ENCODE results near the gene PGLYRP2. TPM values are rescaled to one million over a fixed set of nuclear protein-coding genes. Genes with fewer than 3 reads are reported as not detected.

Gene PGLYRP2
- total RNA-seq, 2 experiments from 2014 or later, result not detected

- Histone ChIP-seq H3K36me3 (ENCODE audit: insufficient read depth, low read length) (peaks cover 15% of the 10 kb centered on the region), H3K27ac (ENCODE audit: low read depth in 1 of 2, low read length in 2 of 2) (peak overlapping the region; percentile 40 to 65), H3K27me3 (ENCODE audit: control insufficient read depth in 1 of 2, insufficient read depth in 2 of 2, low read length in 2 of 2) (no peaks in the 10 kb centered on the region), H3K4me1 (ENCODE audit: insufficient read depth, low read length) (peaks cover 38% of the 10 kb centered on the region), H3K4me3 (ENCODE audit: low read length) (peak overlapping the region; percentile 87), H3K9me3 (ENCODE audit: control insufficient read depth in 1 of 2, insufficient read depth in 1 of 2, low read length in 2 of 2) (no peaks in the 10 kb centered on the region)
- Mint-ChIP-seq H3K36me3 (ENCODE audit: low read depth) (peaks cover 20% of the 10 kb centered on the region), H3K4me3 (peak overlapping the region; percentile 90), H3K27me3 (no peaks in the 10 kb centered on the region), H3K27ac (peak overlapping the region; percentile 82), H3K9me3 (no peaks in the 10 kb centered on the region), H3K4me1 (ENCODE audit: low read depth) (peaks cover 28% of the 10 kb centered on the region)
- ChIA-PET CTCF (interaction anchor here (0.9 to 2.4 kb wide), 4 partner anchors 12 to 340 kb away, joined by 3 to 20 read pairs (median 9); partner anchors contain the start of gene AKAP8L), POLR2A (interaction anchor here (0.6 to 4.3 kb wide), 16 partner anchors 13 to 404 kb away, joined by 3 to 62 read pairs (median 6); partner anchors contain the start of genes AKAP8, AKAP8L and WIZ)
- intact Hi-C loops (cut with DNase I, micrococcal nuclease), result loop anchor here (1.0 to 5.0 kb wide), 6 partner anchors 14 to 101 kb away; partner anchors contain the start of genes AKAP8 (in 1 of the 2), AKAP8L (in 1 of the 2), BRD4 (in 1 of the 2) and WIZ (in 1 of the 2)
- ATAC-seq (ENCODE audit: poor library complexity), result peak; percentile 94
- DNase-seq, result peak; percentile 85 to 97 (median 92)
- TF ChIP-seq CTCF (IDR thresholded peaks at IDR 0.05), result no peak
Measured at GRCh38 chr19:15432629-15433518, 46.4 kb downstream of the PGLYRP2 start.

GRCh38 chr19:15432018-15432494 lies 47.2 kb downstream of the PGLYRP2 start:
- ChIA-PET POLR2A (interaction anchor here (0.6 to 4.3 kb wide), 13 partner anchors 13 to 405 kb away, joined by 3 to 62 read pairs (median 8); partner anchors contain the start of genes AKAP8, AKAP8L and WIZ), CTCF (interaction anchor here (0.9 to 2.4 kb wide), 4 partner anchors 13 to 340 kb away, joined by 3 to 20 read pairs (median 10); partner anchors contain the start of gene AKAP8L)
- Mint-ChIP-seq H3K27me3 (no peaks in the 10 kb centered on the region), H3K4me1 (ENCODE audit: low read depth) (peaks cover 28% of the 10 kb centered on the region), H3K4me3 (peak overlapping the region; percentile 99), H3K36me3 (ENCODE audit: low read depth) (peaks cover 26% of the 10 kb centered on the region), H3K27ac (peak overlapping the region; percentile 88), H3K9me3 (no peaks in the 10 kb centered on the region)
- H3K27ac ChIP-seq (ENCODE audit: low read depth in 1 of 2, low read length in 2 of 2), result peak overlapping the region in 1 of 2 donors; percentile 60
- peaks cover 23% of the 10 kb centered on the region for H3K36me3 ChIP-seq (ENCODE audit: insufficient read depth, low read length)
- peak in 3 of 14 experiments; percentile 19 to 50 (median 28) for DNase-seq
- no peaks in the 10 kb centered on the region for H3K27me3 ChIP-seq (ENCODE audit: control insufficient read depth in 1 of 2, insufficient read depth in 2 of 2, low read length in 2 of 2)
- H3K4me3 ChIP-seq (ENCODE audit: low read length), result peak overlapping the region; percentile 87
- ATAC-seq (ENCODE audit: poor library complexity), result peak; percentile 4
- H3K9me3 ChIP-seq (ENCODE audit: control insufficient read depth in 1 of 2, insufficient read depth in 1 of 2, low read length in 2 of 2), result peaks cover 0 to 2% of the 10 kb centered on the region in 2 experiments
- intact Hi-C loops (cut with DNase I, micrococcal nuclease), result loop anchor here (1.0 to 5.0 kb wide), 6 partner anchors 13 to 100 kb away; partner anchors contain the start of genes AKAP8 (in 1 of the 2), AKAP8L (in 1 of the 2), BRD4 (in 1 of the 2) and WIZ (in 1 of the 2)
- no peak for TF ChIP-seq CTCF (IDR thresholded peaks at IDR 0.05)
- H3K4me1 ChIP-seq (ENCODE audit: insufficient read depth, low read length), result peaks cover 40% of the 10 kb centered on the region

GRCh38 chr19:15431396-15432017 lies 47.8 kb downstream of the PGLYRP2 start:
- CTCF ChIA-PET, result interaction anchor here (1.7 kb wide), 1 partner anchor 12 kb away, joined by 5 read pairs; the partner anchor contains the start of gene AKAP8L
- H3K27me3 ChIP-seq (ENCODE audit: control insufficient read depth in 1 of 2, insufficient read depth in 2 of 2, low read length in 2 of 2), result no peaks in the 10 kb centered on the region
- peaks cover 28% of the 10 kb centered on the region for H3K4me1 Mint-ChIP-seq (ENCODE audit: low read depth)
- peak overlapping the region in 1 of 2 donors; percentile 60 for H3K27ac ChIP-seq (ENCODE audit: low read depth in 1 of 2, low read length in 2 of 2)
- peaks cover 29% of the 10 kb centered on the region for H3K36me3 Mint-ChIP-seq (ENCODE audit: low read depth)
- ATAC-seq (ENCODE audit: poor library complexity) (no peak), DNase-seq (no peak)
- H3K9me3 Mint-ChIP-seq, result no peaks in the 10 kb centered on the region
- intact Hi-C loops (cut with DNase I, micrococcal nuclease), result loop anchor here (1.0 to 5.0 kb wide), 6 partner anchors 12 to 99 kb away; partner anchors contain the start of genes AKAP8 (in 1 of the 2), AKAP8L (in 1 of the 2), BRD4 (in 1 of the 2) and WIZ (in 1 of the 2)
- POLR2A ChIA-PET, result interaction anchor here (0.9 to 1.4 kb wide), 3 partner anchors 12 to 53 kb away, joined by 3 to 5 read pairs (median 4); no protein-coding TSS in a partner anchor
- peaks cover 29% of the 10 kb centered on the region for H3K36me3 ChIP-seq (ENCODE audit: insufficient read depth, low read length)
- peak overlapping the region; percentile 99 for H3K4me3 Mint-ChIP-seq
- TF ChIP-seq CTCF (IDR thresholded peaks at IDR 0.05), result no peak
- no peaks in the 10 kb centered on the region for H3K27me3 Mint-ChIP-seq
- H3K9me3 ChIP-seq (ENCODE audit: control insufficient read depth in 1 of 2, insufficient read depth in 1 of 2, low read length in 2 of 2), result peaks cover 0 to 6% of the 10 kb centered on the region in 2 experiments
- H3K27ac Mint-ChIP-seq, result peak overlapping the region; percentile 88
- peaks cover 44% of the 10 kb centered on the region for H3K4me1 ChIP-seq (ENCODE audit: insufficient read depth, low read length)
- peak overlapping the region; percentile 87 for H3K4me3 ChIP-seq (ENCODE audit: low read length)

Data from CD4-positive, alpha-beta T cell (primary cell).